ENCODE results near the gene VPS45. TPM values are rescaled to one million over a fixed set of nuclear protein-coding genes. Genes with fewer than 3 reads are reported as not detected.

The VPS45 gene, protein sequence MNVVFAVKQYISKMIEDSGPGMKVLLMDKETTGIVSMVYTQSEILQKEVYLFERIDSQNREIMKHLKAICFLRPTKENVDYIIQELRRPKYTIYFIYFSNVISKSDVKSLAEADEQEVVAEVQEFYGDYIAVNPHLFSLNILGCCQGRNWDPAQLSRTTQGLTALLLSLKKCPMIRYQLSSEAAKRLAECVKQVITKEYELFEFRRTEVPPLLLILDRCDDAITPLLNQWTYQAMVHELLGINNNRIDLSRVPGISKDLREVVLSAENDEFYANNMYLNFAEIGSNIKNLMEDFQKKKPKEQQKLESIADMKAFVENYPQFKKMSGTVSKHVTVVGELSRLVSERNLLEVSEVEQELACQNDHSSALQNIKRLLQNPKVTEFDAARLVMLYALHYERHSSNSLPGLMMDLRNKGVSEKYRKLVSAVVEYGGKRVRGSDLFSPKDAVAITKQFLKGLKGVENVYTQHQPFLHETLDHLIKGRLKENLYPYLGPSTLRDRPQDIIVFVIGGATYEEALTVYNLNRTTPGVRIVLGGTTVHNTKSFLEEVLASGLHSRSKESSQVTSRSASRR
- 18.5 and 19.9 TPM in 2 replicates for total RNA-seq

GRCh38 chr1:150067184-150068108 lies at the start of gene VPS45:
TSS of gene VPS45 (plus strand) at chr1:150067776. CDS start at chr1:150067858, 82 bp downstream.

DNA sequence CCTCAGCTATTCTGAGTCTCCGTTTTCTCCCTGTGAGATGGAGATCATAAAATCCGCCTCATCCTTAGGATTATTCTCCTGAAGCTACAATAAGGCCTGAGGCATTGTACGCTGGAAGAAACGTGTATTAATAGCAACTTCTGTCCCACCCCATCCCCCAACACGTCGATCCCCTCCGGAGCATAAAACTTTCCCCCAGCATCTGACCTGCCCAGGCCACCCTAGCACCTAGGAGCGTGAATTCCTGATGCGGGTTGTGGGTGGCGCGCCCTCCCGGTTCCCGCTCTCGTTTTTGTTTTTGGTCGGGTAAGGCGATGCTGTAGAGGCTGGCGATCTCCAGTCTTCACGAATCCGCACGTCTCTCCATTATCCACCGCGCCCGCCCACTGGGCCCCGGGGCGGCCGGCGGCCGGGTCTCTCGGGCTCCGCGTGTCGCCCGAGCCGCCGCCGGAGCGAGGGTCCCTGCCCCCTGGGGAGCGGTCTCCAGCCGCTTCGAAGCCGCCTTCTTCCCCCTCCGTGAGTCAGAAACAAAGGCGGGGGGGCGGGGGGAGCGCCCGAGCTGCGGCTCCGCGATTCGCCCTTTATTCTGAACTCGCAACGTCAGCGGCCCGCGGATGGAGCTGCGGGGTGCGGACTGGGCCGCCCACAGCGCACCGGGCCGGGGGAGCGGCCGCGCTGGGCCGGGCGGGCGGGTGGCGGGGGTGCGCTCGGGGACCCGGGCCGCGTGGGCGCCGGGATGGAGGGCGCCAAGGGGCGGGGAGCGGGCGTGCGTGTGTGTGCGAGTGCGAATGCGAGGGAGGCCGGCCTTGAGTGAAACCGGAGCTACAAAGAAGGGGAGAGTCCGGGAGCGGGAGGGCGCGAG lies 81.9 kb downstream of the VPS45 start, which contains the start of gene PLEKHO1:
Gene PLEKHO1, plus strand, starts transcription at position 646 of the 862 bp plus-strand sequence. CDS start 342 bp downstream, outside the sequence.

Other genes starting within 250 kb of the VPS45 start
- gene BOLA1, start 168.2 kb upstream of the VPS45 start, total RNA-seq = 26.9 and 28.8 TPM in 2 replicates
- gene SV2A, start 149.9 kb upstream of the VPS45 start, total RNA-seq = 8.6 and 11.2 TPM in 2 replicates
- gene SF3B4, start 140.0 kb upstream of the VPS45 start, total RNA-seq = 22.4 and 23.5 TPM in 2 replicates
- gene MTMR11, start 130.9 kb upstream of the VPS45 start, total RNA-seq = 9.6 and 20.4 TPM in 2 replicates
- gene OTUD7B, start 57.0 kb upstream of the VPS45 start, total RNA-seq = 5.9 and 11.2 TPM in 2 replicates
- 73.7 and 75.3 TPM in 2 replicates for gene PLEKHO1, start 82.1 kb downstream of the VPS45 start, total RNA-seq
- gene ANP32E, start 168.3 kb downstream of the VPS45 start, total RNA-seq = 6.5 and 20.9 TPM in 2 replicates
- not detected in 2 replicates for gene CA14, start 190.0 kb downstream of the VPS45 start, total RNA-seq
- 109 and 126 TPM in 2 replicates for gene APH1A, start 201.2 kb downstream of the VPS45 start, total RNA-seq
- 1.5 and 2.4 TPM in 2 replicates for gene C1orf54, start 205.0 kb downstream of the VPS45 start, total RNA-seq
- 0.81 and 4.9 TPM in 2 replicates for gene CIART, start 214.8 kb downstream of the VPS45 start, total RNA-seq
- 37.9 and 43.8 TPM in 2 replicates for gene MRPS21, start 226.1 kb downstream of the VPS45 start, total RNA-seq